HepG2 (cell line): ENCODE results near the gene PRR30. TPM values are rescaled to one million over a fixed set of nuclear protein-coding genes. Genes with fewer than 3 reads are reported as not detected.

Source experiments
- ELK4 ChIP-seq: sonication (generic); formaldehyde crosslinking; IDR thresholded peaks from 2 replicates; pipeline ENCODE4 v1.9.0; 2021; ENCODE audit warnings: missing genetic modification reagents, borderline replicate concordance
- HOXA3 ChIP-seq: sonication (generic); formaldehyde crosslinking; IDR thresholded peaks from 2 replicates; pipeline ENCODE4 v1.5.0; 2020; ENCODE audit warnings: missing genetic modification reagents
- KDM5A ChIP-seq: fragments of 200-600 bp; sonication (generic); IDR thresholded peaks from 2 replicates; pipeline ENCODE4 v1.7.0; 2018; ENCODE audit warnings: antibody characterized with exemption, mild to moderate bottlenecking, low read length, borderline replicate concordance
- MYPOP ChIP-seq: sonication (generic); formaldehyde crosslinking; IDR thresholded peaks from 2 replicates; pipeline ENCODE4 v1.8.1; 2023; ENCODE audit warnings: mild to moderate bottlenecking, moderate library complexity, missing genetic modification reagents
- NFIB ChIP-seq: sonication (generic); formaldehyde crosslinking; IDR thresholded peaks from 2 replicates; pipeline ENCODE4 v1.9.0; 2021; ENCODE audit warnings: missing genetic modification reagents, mild to moderate bottlenecking, borderline replicate concordance
- PRMT3 ChIP-seq: sonication (generic); formaldehyde crosslinking; IDR thresholded peaks from 2 replicates; pipeline ENCODE4 v1.8.1; 2022; ENCODE audit warnings: low read depth, mild to moderate bottlenecking, moderate library complexity, missing genetic modification reagents, borderline replicate concordance
- RNF2 ChIP-seq: fragments of 450-650 bp; conservative IDR thresholded peaks from 2 replicates; pipeline ENCODE4 v1.6.1; 2016; ENCODE audit warnings: low read depth
- ZEB1 ChIP-seq: IDR thresholded peaks from 2 replicates; pipeline ENCODE4 v1.6.1; 2012; ENCODE audit warnings: mild to moderate bottlenecking, low read depth, inconsistent platforms; ENCODE audit not compliant: insufficient replicate concordance
- ZIK1 ChIP-seq: sonication (generic); formaldehyde crosslinking; IDR thresholded peaks from 2 replicates; pipeline ENCODE4 v1.5.0; 2020; ENCODE audit warnings: mild to moderate bottlenecking, low read depth, missing genetic modification reagents, borderline replicate concordance
- ZNF143 ChIP-seq: sonication (generic); formaldehyde crosslinking; IDR thresholded peaks from 2 replicates; pipeline ENCODE4 v1.4.0; 2020; ENCODE audit warnings: missing genetic modification reagents
- ZNF30 ChIP-seq: sonication (generic); formaldehyde crosslinking; IDR thresholded peaks from 2 replicates; pipeline ENCODE4 v1.5.0; 2020; ENCODE audit warnings: mild to moderate bottlenecking, missing genetic modification reagents
- ZNF546 ChIP-seq: sonication (generic); formaldehyde crosslinking; conservative IDR thresholded peaks from 2 replicates; pipeline ENCODE4 v1.8.1; 2023; ENCODE audit warnings: mild to moderate bottlenecking, missing genetic modification reagents
- ZNF672 ChIP-seq: sonication (generic); formaldehyde crosslinking; IDR thresholded peaks from 2 replicates; pipeline ENCODE4 v1.8.1; 2022; ENCODE audit warnings: missing genetic modification reagents
- ZXDC ChIP-seq: sonication (generic); formaldehyde crosslinking; IDR thresholded peaks from 2 replicates; pipeline ENCODE4 v1.5.0; 2020; ENCODE audit warnings: mild to moderate bottlenecking, missing genetic modification reagents
- polyA plus RNA-seq, 8 experiments: library from polyadenylated mRNA; depleted of rRNA in 3 of 8; stranded (reverse) in 7 of 8; unstranded in 1 of 8; fragments of >200 nt; fragmentation: Illumina TruSeq in 4 of 8; extraction: Trizol in 4 of 8; gene quantifications; 2 replicates each; pipeline versions ENCODE4 v1.2.1 to v1.2.3, GENCODE V29; 2011 to 2016; ENCODE audit warnings: low read depth in 4 of 8, missing spikeins in 1 of 8, mixed read lengths in 1 of 8; ENCODE audit not compliant: insufficient read depth in 1 of 8
- total RNA-seq, 5 experiments: library from RNA; depleted of rRNA; stranded (reverse); fragments of >200 nt; fragmentation: Illumina TruSeq; extraction: Trizol; gene quantifications; 2 replicates each; pipeline ENCODE4 v1.2.3, GENCODE V29; 2016; ENCODE audit warnings: low read depth in 1 of 5
- TF ChIP-seq, protein P1 (sequence below): sonication (generic); formaldehyde crosslinking; IDR thresholded peaks from 2 replicates; pipeline ENCODE4 v1.4.0; 2020; ENCODE audit warnings: missing genetic modification reagents, borderline replicate concordance
- TF ChIP-seq, protein P2 (sequence below): sonication (generic); formaldehyde crosslinking; IDR thresholded peaks from 2 replicates; pipeline ENCODE4 v1.5.1; 2020; ENCODE audit warnings: mild to moderate bottlenecking, missing genetic modification reagents, borderline replicate concordance
- TF ChIP-seq, protein P3 (sequence below): sonication (generic); formaldehyde crosslinking; IDR thresholded peaks from 2 replicates; pipeline ENCODE4 v1.5.0; 2020; ENCODE audit warnings: missing genetic modification reagents

Gene PRR30
- total and polyA plus RNA-seq, 2 of the 13 experiments (the other 11 are each of a cell fraction or from before 2014, with no cell fraction given): not detected

- no peak for TF ChIP-seq ZXDC (CRISPR knock-in tag)
- TF ChIP-seq ZEB1: no peak
- TF ChIP-seq, protein P1, sequence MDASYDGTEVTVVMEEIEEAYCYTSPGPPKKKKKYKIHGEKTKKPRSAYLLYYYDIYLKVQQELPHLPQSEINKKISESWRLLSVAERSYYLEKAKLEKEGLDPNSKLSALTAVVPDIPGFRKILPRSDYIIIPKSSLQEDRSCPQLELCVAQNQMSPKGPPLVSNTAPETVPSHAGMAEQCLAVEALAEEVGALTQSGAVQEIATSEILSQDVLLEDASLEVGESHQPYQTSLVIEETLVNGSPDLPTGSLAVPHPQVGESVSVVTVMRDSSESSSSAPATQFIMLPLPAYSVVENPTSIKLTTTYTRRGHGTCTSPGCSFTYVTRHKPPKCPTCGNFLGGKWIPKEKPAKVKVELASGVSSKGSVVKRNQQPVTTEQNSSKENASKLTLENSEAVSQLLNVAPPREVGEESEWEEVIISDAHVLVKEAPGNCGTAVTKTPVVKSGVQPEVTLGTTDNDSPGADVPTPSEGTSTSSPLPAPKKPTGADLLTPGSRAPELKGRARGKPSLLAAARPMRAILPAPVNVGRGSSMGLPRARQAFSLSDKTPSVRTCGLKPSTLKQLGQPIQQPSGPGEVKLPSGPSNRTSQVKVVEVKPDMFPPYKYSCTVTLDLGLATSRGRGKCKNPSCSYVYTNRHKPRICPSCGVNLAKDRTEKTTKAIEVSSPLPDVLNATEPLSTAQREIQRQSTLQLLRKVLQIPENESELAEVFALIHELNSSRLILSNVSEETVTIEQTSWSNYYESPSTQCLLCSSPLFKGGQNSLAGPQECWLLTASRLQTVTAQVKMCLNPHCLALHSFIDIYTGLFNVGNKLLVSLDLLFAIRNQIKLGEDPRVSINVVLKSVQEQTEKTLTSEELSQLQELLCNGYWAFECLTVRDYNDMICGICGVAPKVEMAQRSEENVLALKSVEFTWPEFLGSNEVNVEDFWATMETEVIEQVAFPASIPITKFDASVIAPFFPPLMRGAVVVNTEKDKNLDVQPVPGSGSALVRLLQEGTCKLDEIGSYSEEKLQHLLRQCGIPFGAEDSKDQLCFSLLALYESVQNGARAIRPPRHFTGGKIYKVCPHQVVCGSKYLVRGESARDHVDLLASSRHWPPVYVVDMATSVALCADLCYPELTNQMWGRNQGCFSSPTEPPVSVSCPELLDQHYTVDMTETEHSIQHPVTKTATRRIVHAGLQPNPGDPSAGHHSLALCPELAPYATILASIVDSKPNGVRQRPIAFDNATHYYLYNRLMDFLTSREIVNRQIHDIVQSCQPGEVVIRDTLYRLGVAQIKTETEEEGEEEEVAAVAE (CRISPR knock-in tag): peak; percentile 84; the same call in 1 of the 2 replicates
- no peak for TF ChIP-seq ELK4 (CRISPR knock-in tag)
- peak; percentile 95 for TF ChIP-seq HOXA3
- TF ChIP-seq, protein P2, sequence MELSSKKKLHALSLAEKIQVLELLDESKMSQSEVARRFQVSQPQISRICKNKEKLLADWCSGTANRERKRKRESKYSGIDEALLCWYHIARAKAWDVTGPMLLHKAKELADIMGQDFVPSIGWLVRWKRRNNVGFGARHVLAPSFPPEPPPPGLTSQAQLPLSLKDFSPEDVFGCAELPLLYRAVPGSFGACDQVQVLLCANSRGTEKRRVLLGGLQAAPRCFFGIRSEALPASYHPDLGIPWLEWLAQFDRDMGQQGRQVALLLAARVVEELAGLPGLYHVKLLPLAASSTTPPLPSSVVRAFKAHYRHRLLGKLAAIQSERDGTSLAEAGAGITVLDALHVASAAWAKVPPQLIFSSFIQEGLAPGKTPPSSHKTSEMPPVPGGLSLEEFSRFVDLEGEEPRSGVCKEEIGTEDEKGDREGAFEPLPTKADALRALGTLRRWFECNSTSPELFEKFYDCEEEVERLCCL (CRISPR knock-in tag): no peak
- no peak for TF ChIP-seq PRMT3 (CRISPR knock-in tag)
- no peak for TF ChIP-seq ZNF672
- TF ChIP-seq NFIB (CRISPR knock-in tag): no peak
- peak; percentile 47; the same call in 1 of the 2 replicates for TF ChIP-seq RNF2
- TF ChIP-seq ZNF143 (CRISPR knock-in tag): 0 out of 2 replicates have a peak, but pooled peaks have one; percentile 28
- peak; percentile 84 for TF ChIP-seq ZNF546 (CRISPR knock-in tag)
- TF ChIP-seq ZNF30: no peak
- TF ChIP-seq ZIK1 (CRISPR knock-in tag): no peak
- no peak for TF ChIP-seq KDM5A
- TF ChIP-seq, protein P3, sequence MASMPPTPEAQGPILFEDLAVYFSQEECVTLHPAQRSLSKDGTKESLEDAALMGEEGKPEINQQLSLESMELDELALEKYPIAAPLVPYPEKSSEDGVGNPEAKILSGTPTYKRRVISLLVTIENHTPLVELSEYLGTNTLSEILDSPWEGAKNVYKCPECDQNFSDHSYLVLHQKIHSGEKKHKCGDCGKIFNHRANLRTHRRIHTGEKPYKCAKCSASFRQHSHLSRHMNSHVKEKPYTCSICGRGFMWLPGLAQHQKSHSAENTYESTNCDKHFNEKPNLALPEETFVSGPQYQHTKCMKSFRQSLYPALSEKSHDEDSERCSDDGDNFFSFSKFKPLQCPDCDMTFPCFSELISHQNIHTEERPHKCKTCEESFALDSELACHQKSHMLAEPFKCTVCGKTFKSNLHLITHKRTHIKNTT (CRISPR knock-in tag): no peak
- peak; percentile 53; the same call in 1 of the 2 replicates for TF ChIP-seq MYPOP (CRISPR knock-in tag)
These were observed 32.2 kb upstream of the PRR30 start (continued) for GRCh38 chr2:27171351-27171848.
